Fibroblast of the aortic adventitia (primary cell): Measurements from ENCODE around the gene SLC39A2. TPM values are rescaled to one million over a fixed set of nuclear protein-coding genes. Genes with fewer than 3 reads are reported as not detected.

Experiments
- DNase-seq: peaks from one replicate; pipeline ENCODE4 v3.0.0-alpha.2; 2010; ENCODE audit warnings: low read depth
- H3K4me3 ChIP-seq: 2 replicates; pipeline ENCODE4 v1.5.1; 2011; ENCODE audit warnings: low read depth, mild to moderate bottlenecking, control low read depth, low read length, moderate library complexity
- total RNA-seq: library from RNA; depleted of rRNA; stranded (reverse); fragments of >200 nt; gene quantifications from 2 replicates; pipeline ENCODE4 v1.2.3, GENCODE V29; 2012; ENCODE audit warnings: low replicate concordance
- TF ChIP-seq, protein P1 (sequence below): IDR thresholded peaks from 2 replicates; pipeline ENCODE4 v1.5.1; 2011; ENCODE audit warnings: mild to moderate bottlenecking, low read length, control low read depth, inconsistent platforms; ENCODE audit not compliant: insufficient read depth

SLC39A2 gene
- total RNA-seq, 1 donor = 0.18 TPM

- H3K4me3 ChIP-seq = peak overlapping the region; percentile 44
- no peak for DNase-seq
- TF ChIP-seq, protein P1, sequence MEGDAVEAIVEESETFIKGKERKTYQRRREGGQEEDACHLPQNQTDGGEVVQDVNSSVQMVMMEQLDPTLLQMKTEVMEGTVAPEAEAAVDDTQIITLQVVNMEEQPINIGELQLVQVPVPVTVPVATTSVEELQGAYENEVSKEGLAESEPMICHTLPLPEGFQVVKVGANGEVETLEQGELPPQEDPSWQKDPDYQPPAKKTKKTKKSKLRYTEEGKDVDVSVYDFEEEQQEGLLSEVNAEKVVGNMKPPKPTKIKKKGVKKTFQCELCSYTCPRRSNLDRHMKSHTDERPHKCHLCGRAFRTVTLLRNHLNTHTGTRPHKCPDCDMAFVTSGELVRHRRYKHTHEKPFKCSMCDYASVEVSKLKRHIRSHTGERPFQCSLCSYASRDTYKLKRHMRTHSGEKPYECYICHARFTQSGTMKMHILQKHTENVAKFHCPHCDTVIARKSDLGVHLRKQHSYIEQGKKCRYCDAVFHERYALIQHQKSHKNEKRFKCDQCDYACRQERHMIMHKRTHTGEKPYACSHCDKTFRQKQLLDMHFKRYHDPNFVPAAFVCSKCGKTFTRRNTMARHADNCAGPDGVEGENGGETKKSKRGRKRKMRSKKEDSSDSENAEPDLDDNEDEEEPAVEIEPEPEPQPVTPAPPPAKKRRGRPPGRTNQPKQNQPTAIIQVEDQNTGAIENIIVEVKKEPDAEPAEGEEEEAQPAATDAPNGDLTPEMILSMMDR = no peak
Measured at GRCh38 chr14:21025371-21026273, 26.5 kb downstream of the SLC39A2 start.

DNA sequence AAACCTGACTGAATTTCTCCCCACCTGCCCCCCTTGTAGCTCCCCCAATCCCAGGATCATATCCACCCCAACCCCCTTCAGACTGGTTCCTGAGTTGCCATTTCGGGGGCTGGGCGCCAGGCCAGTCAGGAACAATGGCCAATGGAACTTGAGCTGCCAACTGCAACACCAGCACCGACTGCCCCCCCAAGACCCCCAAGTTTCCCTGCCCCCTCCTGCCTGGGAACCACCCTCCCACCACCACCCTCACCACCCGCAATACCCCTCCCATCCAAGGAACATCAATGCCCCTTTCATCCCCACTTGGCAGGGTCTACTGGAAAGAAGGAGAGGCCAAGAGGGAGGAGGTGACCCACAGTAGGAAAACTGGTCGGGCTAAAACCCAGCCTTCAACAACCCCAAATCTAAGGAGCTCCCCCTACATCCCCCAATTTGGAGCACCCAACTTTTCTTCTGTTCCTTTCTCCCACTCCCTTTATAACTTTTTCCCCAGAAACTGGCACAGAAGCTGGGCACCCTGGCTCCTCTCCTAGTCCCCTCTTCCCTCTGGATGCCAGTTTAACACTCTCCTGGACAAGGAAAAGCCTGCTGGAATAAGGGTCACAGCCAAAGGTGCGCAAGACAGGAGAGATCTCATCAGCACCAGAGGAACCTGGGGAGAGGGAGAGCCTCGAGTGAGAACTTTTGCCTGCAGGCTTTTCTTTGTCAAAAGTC is 27.3 kb downstream of the SLC39A2 start:
- TF ChIP-seq, protein P1 = no peak
- DNase-seq = no peak

DNA sequence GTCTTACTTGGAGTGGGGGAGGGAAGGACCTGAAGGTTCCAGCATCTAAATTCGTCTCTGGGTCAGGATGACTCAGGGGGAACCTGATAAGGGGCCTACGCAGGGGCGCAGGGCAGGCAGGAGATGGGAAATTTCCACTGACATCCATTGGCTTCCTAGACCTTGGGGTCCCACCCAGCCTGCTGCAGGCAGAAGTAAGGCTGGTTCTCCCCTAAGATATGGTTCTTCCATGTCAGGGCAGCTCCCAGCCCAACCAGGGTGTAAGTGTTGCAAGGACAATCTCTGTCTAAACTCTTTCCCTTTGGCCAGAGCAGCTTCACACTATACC is 27.9 kb downstream of the SLC39A2 start:
- TF ChIP-seq, protein P1 = no peak
- H3K4me3 ChIP-seq = no peak overlapping the region
- no peak for DNase-seq

More for the DNA sequence above, 27.3 kb downstream of the SLC39A2 start:
- H3K4me3 ChIP-seq = no peak overlapping the region

DNA sequence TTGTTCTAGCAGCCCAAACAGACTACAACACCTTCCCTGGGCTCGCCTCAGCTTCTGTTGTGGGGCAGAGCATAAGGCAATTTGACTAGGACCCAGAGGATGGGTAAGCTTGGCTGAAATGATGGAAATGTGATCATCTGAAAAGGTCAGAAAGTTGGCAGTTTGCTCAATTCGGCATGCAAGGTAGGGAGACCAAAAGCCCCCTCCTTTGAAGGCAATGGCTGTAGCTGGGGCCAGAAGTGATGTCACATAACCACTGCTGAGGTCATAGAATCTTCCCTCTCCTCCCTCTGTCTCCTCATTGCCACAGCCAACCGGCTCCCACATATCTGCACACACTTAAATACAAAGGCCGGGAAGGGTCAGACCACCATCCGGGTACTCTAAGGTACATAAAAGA is 30.8 kb downstream of the SLC39A2 start, which contains the start of gene TPPP2:
TPPP2 (plus strand) TSS at position 301 of the 400 bp plus-strand sequence. CDS start 365 bp downstream, outside the sequence.
- TF ChIP-seq, protein P1 = no peak
- no peak for DNase-seq
- H3K4me3 ChIP-seq = no peak within 1 kb of the TSS

DNA sequence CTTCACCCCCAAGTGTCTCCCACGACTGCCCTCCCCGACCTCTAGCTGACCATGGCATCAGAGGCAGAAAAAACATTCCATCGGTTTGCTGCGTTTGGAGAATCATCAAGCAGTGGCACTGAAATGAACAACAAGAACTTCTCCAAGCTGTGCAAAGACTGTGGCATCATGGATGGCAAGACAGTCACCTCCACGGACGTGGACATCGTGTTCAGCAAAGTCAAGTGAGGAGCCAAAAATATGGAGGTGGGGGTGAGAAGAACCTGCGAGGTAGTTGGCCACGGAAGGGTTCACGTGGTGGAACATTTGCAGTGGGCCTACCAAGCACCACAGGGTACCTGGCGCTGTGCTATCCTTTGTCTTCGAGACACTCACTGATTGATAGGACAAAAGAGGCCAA is 31.4 kb downstream of the SLC39A2 start:
- no peak for DNase-seq
- TF ChIP-seq, protein P1 = no peak
- no peak overlapping the region for H3K4me3 ChIP-seq

DNA sequence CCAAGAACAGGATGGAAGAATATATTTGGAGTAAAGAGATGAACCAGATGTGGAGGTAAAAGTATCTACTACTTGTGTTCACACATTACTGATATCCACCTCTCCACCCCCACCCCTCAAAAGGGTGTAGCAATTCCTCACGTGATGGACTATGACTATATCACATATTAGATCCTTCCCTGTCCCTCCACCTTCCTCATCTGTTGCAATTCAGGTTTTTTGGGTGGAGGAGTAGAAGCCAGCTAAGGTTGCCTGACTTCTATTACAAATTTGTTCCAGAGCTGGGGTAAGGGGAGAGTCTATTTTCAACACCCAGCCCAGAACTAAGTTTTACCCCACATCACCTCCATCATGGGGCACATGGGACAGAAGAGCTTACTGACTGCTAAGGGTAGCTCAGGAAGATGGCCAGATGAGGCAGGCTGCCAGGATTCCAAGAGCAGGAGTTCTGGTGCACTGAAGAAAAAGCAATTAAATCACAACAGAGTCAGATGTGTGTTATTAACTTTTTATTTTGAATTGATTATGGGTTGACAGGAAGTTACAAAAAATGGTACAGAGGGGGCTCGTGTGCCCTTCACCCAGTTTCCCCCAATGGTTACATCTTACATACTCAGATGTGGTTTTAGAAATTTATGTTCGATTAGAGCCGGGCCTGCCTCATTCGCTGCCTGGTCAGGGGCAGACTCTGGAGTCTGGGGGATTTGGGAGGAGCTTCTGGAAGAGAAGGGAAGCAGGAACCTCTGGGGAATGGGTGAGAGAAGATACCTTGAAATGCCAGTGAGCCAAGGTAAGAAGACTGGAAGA is 33.4 kb downstream of the SLC39A2 start:
- TF ChIP-seq, protein P1 = no peak
- DNase-seq = no peak
- H3K4me3 ChIP-seq = no peak overlapping the region
